Fibroblast of lung (primary cell): Measurements from ENCODE around the gene PKD1L1.

Experiments
- EZH2 ChIP-seq: IDR thresholded peaks from 2 replicates; pipeline ENCODE4 v1.5.1; 2012; ENCODE audit warnings: low read length, control low read depth, mild to moderate bottlenecking; ENCODE audit errors: missing control alignments
- TF ChIP-seq, protein P1 (sequence below), 2 donors: IDR thresholded peaks in 1 of 2; conservative IDR thresholded peaks in 1 of 2; 1 replicate in 1 of 2; 2 replicates in 1 of 2; pipeline ENCODE4 v1.5.1; 2011 to 2012; ENCODE audit warnings: low read length in 2 of 2, control low read depth in 1 of 2, inconsistent platforms in 1 of 2, low read depth in 1 of 2, mild to moderate bottlenecking in 1 of 2

DNA sequence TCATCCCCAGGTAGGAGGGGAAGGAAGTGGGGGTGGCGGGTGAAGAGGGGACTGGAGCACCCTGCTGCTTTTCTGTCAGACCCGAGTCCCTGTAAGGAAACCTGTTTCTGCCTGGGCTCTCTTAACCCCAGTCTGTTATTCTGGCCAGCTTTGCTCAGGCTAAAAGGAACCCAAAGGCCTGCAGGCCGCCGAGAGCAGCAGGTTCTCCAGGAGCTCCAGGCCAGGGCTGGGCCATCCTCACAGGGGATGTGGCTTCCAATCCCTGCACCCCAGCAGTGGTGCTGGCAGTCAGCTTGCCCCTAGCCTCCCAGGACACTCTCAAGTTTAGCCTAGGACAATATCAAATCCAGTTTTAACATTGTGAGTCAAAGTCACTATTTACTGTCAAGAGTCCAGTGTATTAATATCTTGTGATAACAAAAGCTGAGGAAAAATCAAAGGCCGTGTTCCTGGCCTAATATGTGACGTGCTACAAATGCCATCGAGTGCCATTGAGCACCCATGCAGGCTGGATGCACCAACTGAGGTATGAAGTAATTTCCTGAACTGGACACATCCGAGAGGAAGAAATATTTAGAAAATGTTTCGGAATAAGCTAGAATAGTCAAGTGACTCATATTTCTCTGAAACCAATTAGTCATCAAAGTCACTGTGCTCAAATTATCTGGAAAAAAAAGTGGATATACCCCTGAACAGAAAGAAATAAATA lies 7.0 kb downstream of the PKD1L1 start:
- TF ChIP-seq, protein P1, sequence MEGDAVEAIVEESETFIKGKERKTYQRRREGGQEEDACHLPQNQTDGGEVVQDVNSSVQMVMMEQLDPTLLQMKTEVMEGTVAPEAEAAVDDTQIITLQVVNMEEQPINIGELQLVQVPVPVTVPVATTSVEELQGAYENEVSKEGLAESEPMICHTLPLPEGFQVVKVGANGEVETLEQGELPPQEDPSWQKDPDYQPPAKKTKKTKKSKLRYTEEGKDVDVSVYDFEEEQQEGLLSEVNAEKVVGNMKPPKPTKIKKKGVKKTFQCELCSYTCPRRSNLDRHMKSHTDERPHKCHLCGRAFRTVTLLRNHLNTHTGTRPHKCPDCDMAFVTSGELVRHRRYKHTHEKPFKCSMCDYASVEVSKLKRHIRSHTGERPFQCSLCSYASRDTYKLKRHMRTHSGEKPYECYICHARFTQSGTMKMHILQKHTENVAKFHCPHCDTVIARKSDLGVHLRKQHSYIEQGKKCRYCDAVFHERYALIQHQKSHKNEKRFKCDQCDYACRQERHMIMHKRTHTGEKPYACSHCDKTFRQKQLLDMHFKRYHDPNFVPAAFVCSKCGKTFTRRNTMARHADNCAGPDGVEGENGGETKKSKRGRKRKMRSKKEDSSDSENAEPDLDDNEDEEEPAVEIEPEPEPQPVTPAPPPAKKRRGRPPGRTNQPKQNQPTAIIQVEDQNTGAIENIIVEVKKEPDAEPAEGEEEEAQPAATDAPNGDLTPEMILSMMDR (conservative IDR thresholded peaks at IDR 0.05 in 1 of 2, IDR thresholded peaks at IDR 0.05 in 1 of 2; ENCODE audit: low read depth in 1 of 2, low read length in 2 of 2): no peak
- no peak for TF ChIP-seq EZH2
